ENCODE results near the gene PTGIS. TPM values are rescaled to one million over a fixed set of nuclear protein-coding genes. Genes with fewer than 3 reads are reported as not detected.

The PTGIS gene
- total RNA-seq, 1 experiment from 2014 or later = 0.26 TPM

- H3K27me3 Mint-ChIP-seq (ENCODE audit: unreplicated experiment) = peaks cover 93% of the 10 kb centered on the region
- H3K36me3 Mint-ChIP-seq (ENCODE audit: insufficient read depth, unreplicated experiment) = no peaks in the 10 kb centered on the region
- TF ChIP-seq, protein P1, sequence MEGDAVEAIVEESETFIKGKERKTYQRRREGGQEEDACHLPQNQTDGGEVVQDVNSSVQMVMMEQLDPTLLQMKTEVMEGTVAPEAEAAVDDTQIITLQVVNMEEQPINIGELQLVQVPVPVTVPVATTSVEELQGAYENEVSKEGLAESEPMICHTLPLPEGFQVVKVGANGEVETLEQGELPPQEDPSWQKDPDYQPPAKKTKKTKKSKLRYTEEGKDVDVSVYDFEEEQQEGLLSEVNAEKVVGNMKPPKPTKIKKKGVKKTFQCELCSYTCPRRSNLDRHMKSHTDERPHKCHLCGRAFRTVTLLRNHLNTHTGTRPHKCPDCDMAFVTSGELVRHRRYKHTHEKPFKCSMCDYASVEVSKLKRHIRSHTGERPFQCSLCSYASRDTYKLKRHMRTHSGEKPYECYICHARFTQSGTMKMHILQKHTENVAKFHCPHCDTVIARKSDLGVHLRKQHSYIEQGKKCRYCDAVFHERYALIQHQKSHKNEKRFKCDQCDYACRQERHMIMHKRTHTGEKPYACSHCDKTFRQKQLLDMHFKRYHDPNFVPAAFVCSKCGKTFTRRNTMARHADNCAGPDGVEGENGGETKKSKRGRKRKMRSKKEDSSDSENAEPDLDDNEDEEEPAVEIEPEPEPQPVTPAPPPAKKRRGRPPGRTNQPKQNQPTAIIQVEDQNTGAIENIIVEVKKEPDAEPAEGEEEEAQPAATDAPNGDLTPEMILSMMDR (IDR thresholded peaks at IDR 0.05; ENCODE audit: unreplicated experiment) = no peak
- DNase-seq = no peak
- no peak overlapping the region for H3K27ac Mint-ChIP-seq (ENCODE audit: unreplicated experiment)
- no peaks in the 10 kb centered on the region for H3K9me3 Mint-ChIP-seq (ENCODE audit: low read depth, unreplicated experiment)
- no peaks in the 10 kb centered on the region for H3K4me1 Mint-ChIP-seq (ENCODE audit: low read depth, unreplicated experiment)
- intact Hi-C loops (cut with micrococcal nuclease; ENCODE audit: unreplicated experiment) = no loop called here
- no peak overlapping the region for H3K4me3 Mint-ChIP-seq (ENCODE audit: low read depth, unreplicated experiment)
- CTCF ChIA-PET = interaction anchor here (1.1 kb wide), 1 partner anchor 8 kb away, joined by 4 read pairs; no protein-coding TSS in a partner anchor
- BruUV-seq (replicated peaks) = no TSS peak
Observed at GRCh38 chr20:49476016-49476355, 92.0 kb downstream of the PTGIS start.

DNA sequence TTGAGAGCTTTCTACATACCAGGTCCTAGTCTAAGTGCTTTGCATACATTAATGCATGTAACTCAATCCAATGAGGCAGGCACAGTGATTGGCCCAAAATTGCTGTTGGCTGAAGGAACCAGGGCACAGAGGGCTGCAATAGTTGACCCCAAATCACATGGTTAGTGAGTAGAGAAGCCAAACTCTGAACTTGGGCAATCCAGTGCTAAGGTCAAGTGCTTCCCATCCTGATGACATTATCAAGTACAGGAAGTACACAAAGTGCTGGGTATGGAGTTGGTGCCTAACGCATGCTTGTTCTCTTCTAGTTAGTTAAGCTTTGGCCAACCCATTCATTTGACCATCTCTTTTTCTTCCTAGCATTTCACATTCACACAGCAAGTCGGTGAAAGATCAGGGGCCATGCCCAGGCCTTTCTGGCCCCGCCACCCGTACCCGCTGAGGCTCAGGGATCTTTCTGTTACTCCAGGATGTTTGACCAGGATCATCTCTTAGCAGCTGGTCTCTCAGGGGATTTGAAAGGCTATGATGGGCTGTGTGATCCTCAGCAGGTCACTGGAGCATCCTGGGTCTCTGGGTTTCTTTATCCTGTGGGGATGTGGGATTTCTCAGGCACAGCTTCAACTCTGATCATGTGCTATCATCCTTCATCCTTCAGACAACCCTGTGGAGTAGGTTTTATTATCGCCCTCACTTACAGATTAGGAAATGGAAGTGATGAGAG lies 92.5 kb downstream of the PTGIS start:
- no peaks in the 10 kb centered on the region for H3K36me3 Mint-ChIP-seq (ENCODE audit: insufficient read depth, unreplicated experiment)
- H3K4me1 Mint-ChIP-seq (ENCODE audit: low read depth, unreplicated experiment) = no peaks in the 10 kb centered on the region
- TF ChIP-seq, protein P1 (IDR thresholded peaks at IDR 0.05; ENCODE audit: unreplicated experiment) = no peak
- H3K9me3 Mint-ChIP-seq (ENCODE audit: low read depth, unreplicated experiment) = no peaks in the 10 kb centered on the region
- peaks cover 93% of the 10 kb centered on the region for H3K27me3 Mint-ChIP-seq (ENCODE audit: unreplicated experiment)
- no peak for DNase-seq
- CTCF ChIA-PET = interaction anchor here (1.0 kb wide), 2 partner anchors 8 to 20 kb away, joined by 4 to 5 read pairs; no protein-coding TSS in a partner anchor
- no TSS peak for BruUV-seq (replicated peaks)
- H3K4me3 Mint-ChIP-seq (ENCODE audit: low read depth, unreplicated experiment) = no peak overlapping the region
- no peak overlapping the region for H3K27ac Mint-ChIP-seq (ENCODE audit: unreplicated experiment)
- intact Hi-C loops (cut with micrococcal nuclease; ENCODE audit: unreplicated experiment) = no loop called here

GRCh38 chr20:49471397-49471796 lies 96.5 kb downstream of the PTGIS start:
- H3K36me3 Mint-ChIP-seq (ENCODE audit: insufficient read depth, unreplicated experiment) = no peaks in the 10 kb centered on the region
- intact Hi-C loops (cut with micrococcal nuclease; ENCODE audit: unreplicated experiment) = no loop called here

GRCh38 chr20:49470922-49471321 lies 97.0 kb downstream of the PTGIS start:
- CTCF ChIA-PET = no interaction called here
- Mint-ChIP-seq H3K36me3 (ENCODE audit: insufficient read depth, unreplicated experiment) (no peaks in the 10 kb centered on the region), H3K9me3 (ENCODE audit: low read depth, unreplicated experiment) (no peaks in the 10 kb centered on the region), H3K4me3 (ENCODE audit: low read depth, unreplicated experiment) (no peak overlapping the region), H3K27ac (ENCODE audit: unreplicated experiment) (no peak overlapping the region), H3K27me3 (ENCODE audit: unreplicated experiment) (peaks cover 100% of the 10 kb centered on the region), H3K4me1 (ENCODE audit: low read depth, unreplicated experiment) (no peaks in the 10 kb centered on the region)
- TF ChIP-seq, protein P1 (IDR thresholded peaks at IDR 0.05; ENCODE audit: unreplicated experiment) = no peak
- DNase-seq = no peak
- BruUV-seq (replicated peaks) = no TSS peak
- intact Hi-C loops (cut with micrococcal nuclease; ENCODE audit: unreplicated experiment) = no loop called here

More at GRCh38 chr20:49471397-49471796, 96.5 kb downstream of the PTGIS start:
- H3K4me1 Mint-ChIP-seq (ENCODE audit: low read depth, unreplicated experiment) = no peaks in the 10 kb centered on the region
- DNase-seq = no peak
- H3K9me3 Mint-ChIP-seq (ENCODE audit: low read depth, unreplicated experiment) = no peaks in the 10 kb centered on the region
- BruUV-seq (replicated peaks) = no TSS peak
- H3K27me3 Mint-ChIP-seq (ENCODE audit: unreplicated experiment) = peaks cover 97% of the 10 kb centered on the region
- H3K4me3 Mint-ChIP-seq (ENCODE audit: low read depth, unreplicated experiment) = no peak overlapping the region
- TF ChIP-seq, protein P1 (IDR thresholded peaks at IDR 0.05; ENCODE audit: unreplicated experiment) = no peak
- CTCF ChIA-PET = interaction anchor here (0.5 kb wide), 1 partner anchor 19 kb away, joined by 3 read pairs; no protein-coding TSS in a partner anchor
- no peak overlapping the region for H3K27ac Mint-ChIP-seq (ENCODE audit: unreplicated experiment)
